ENCODE measurements around the gene CCR6.

- TF ChIP-seq SIN3A (IDR thresholded peaks at IDR 0.05; ENCODE audit: borderline replicate concordance, insufficient read depth, low read length) (no peak), POLR2AphosphoS5 (IDR thresholded peaks at IDR 0.05; ENCODE audit: low read depth, low read length) (no peak)
Measured at GRCh38 chr6:167089243-167090142, 33.4 kb upstream of the CCR6 start.
